Measurements from ENCODE around the gene PDSS1. TPM values are rescaled to one million over a fixed set of nuclear protein-coding genes. Genes with fewer than 3 reads are reported as not detected.

The PDSS1 gene
- total RNA-seq, 1 experiment from 2014 or later: 18.4 TPM

- Histone ChIP-seq H3T11ph (ENCODE audit: low read length) (no peak overlapping the region), H3K9me3 (ENCODE audit: control insufficient read depth, low read depth, low read length) (no peaks in the 10 kb centered on the region), H4K20me1 (ENCODE audit: control insufficient read depth, insufficient read depth, insufficient read length) (no peaks in the 10 kb centered on the region), H3K4ac (ENCODE audit: low read depth, low read length) (no peak overlapping the region), H3K23ac (ENCODE audit: insufficient read length, low read depth, low read length) (no peak overlapping the region), H3K56ac (ENCODE audit: insufficient read length, low read depth, low read length) (no peak overlapping the region), H3K4me1 (ENCODE audit: insufficient read depth, low read length) (no peaks in the 10 kb centered on the region), H2BK5ac (ENCODE audit: insufficient read length, low read length) (no peak overlapping the region), H2AFZ (ENCODE audit: low read length) (no peak overlapping the region), H3K4me2 (ENCODE audit: insufficient read depth, insufficient read length, low read length) (no peak overlapping the region), H3K9ac (ENCODE audit: extremely low read depth, insufficient read length, low read length) (no peak overlapping the region), H2BK20ac (ENCODE audit: low read depth, low read length, poor library complexity, severe bottlenecking) (no peak overlapping the region), H3K14ac (ENCODE audit: insufficient read depth, low read length) (no peak overlapping the region), H2BK15ac (ENCODE audit: low read depth, low read length) (no peak overlapping the region), H3K23me2 (ENCODE audit: insufficient read length, low read depth, low read length, poor library complexity, severe bottlenecking) (no peaks in the 10 kb centered on the region), H4K8ac (replicated peaks; ENCODE audit: insufficient read length, low read depth, low read length) (no peak overlapping the region), H3K79me1 (ENCODE audit: insufficient read depth, low read depth, low read length, poor library complexity, severe bottlenecking) (no peaks in the 10 kb centered on the region), H2BK12ac (ENCODE audit: insufficient read length, low read depth, low read length) (no peak overlapping the region), H2BK120ac (ENCODE audit: low read depth, low read length, poor library complexity, severe bottlenecking) (no peak overlapping the region), H2AK5ac (ENCODE audit: insufficient read length, low read length) (no peak overlapping the region), H4K91ac (ENCODE audit: insufficient read length, low read depth, low read length) (no peak overlapping the region), H3K27ac (ENCODE audit: insufficient read length, low read depth, low read length) (no peak overlapping the region), H3K18ac (ENCODE audit: insufficient read length, low read depth, low read length) (no peak overlapping the region), H3K79me2 (ENCODE audit: insufficient read depth, low read length) (no peaks in the 10 kb centered on the region), H4K5ac (ENCODE audit: insufficient read length, low read depth, low read length) (no peak overlapping the region), H3K27me3 (ENCODE audit: insufficient read depth, low read length) (no peaks in the 10 kb centered on the region)
- no peak for TF ChIP-seq CTCF (conservative IDR thresholded peaks at IDR 0.05)
- DNase-seq: no peak
- H3K27me3 Mint-ChIP-seq (ENCODE audit: low read depth): no peaks in the 10 kb centered on the region
- H3K36me3 Mint-ChIP-seq (ENCODE audit: insufficient read depth in 1 of 3, low read depth in 3 of 3): peaks cover 17 to 53% (median 34%) of the 10 kb centered on the region in 3 experiments
- H3K4me1 Mint-ChIP-seq: no peaks in the 10 kb centered on the region
- H3K27ac Mint-ChIP-seq: no peak overlapping the region; a peak in 1 of 7 replicates
- H3K9me3 Mint-ChIP-seq: no peaks in the 10 kb centered on the region
- H3K4me3 Mint-ChIP-seq: no peak overlapping the region
- WGBS (ENCODE audit: extremely low coverage, insufficient read length, low lambda C conversion rate): no CpG with 5 or more reads among the region's 2 CpGs
These were observed 17.6 kb downstream of the PDSS1 start for GRCh38 chr10:26715137-26715487.
